WTC11 (cell line): ENCODE data around the gene SLC25A17. TPM values are rescaled to one million over a fixed set of nuclear protein-coding genes. Genes with fewer than 3 reads are reported as not detected.
"Not testable (repeated sequence)": the region's sequence is repeated elsewhere in the genome, so short reads cannot be mapped to it uniquely, and the experiment has no call there.

Experiments used
- ATAC-seq: fragments of 200-7000 bp; cut with Tn5 transposase; 2 replicates; pipeline ENCODE4 v1.10.0; 2021; ENCODE audit warnings: mild to moderate bottlenecking, moderate library complexity
- CTCF ChIA-PET: fragments of 300-600 bp; sonication (Branson Sonifier 250); formaldehyde crosslinking; loops from one replicate; lab custom pipeline; 2021; ENCODE audit warnings: antibody characterized with exemption; lab: Charles Lee
- POLR2A ChIA-PET: fragments of 350-600 bp; sonication (Branson Sonifier 250); formaldehyde crosslinking; loops from one replicate; lab custom pipeline; 2021; ENCODE audit warnings: antibody characterized with exemption; lab: Charles Lee
- DNase-seq: peaks from one replicate; pipeline ENCODE4 v3.0.0; 2021; ENCODE audit warnings: low spot score
- H3K27ac Mint-ChIP-seq: 2 replicates; pipeline ENCODE4 v1.8.0; 2021; ENCODE audit warnings: mixed read lengths
- H3K27me3 Mint-ChIP-seq: 2 replicates; pipeline ENCODE4 v1.8.0; 2021; ENCODE audit warnings: low read depth, mild to moderate bottlenecking, moderate library complexity, mixed read lengths
- H3K36me3 Mint-ChIP-seq: 2 replicates; pipeline ENCODE4 v1.8.0; 2021; ENCODE audit warnings: mixed read lengths
- H3K4me1 Mint-ChIP-seq: 2 replicates; pipeline ENCODE4 v1.8.0; 2022; ENCODE audit warnings: mixed read lengths
- H3K4me3 Mint-ChIP-seq: 2 replicates; pipeline ENCODE4 v1.8.0; 2021; ENCODE audit warnings: mild to moderate bottlenecking, moderate library complexity, mixed read lengths
- H3K9me3 Mint-ChIP-seq: 2 replicates; pipeline ENCODE4 v1.8.0; 2021; ENCODE audit warnings: mixed read lengths
- ZNF121 ChIP-seq: sonication (generic); formaldehyde crosslinking; IDR thresholded peaks from 2 replicates; pipeline ENCODE4 v1.8.0; 2023; ENCODE audit warnings: missing genetic modification reagents
- microRNA-seq: library from miRNA; unstranded; fragments of <30 nt; microRNA quantifications from one replicate; pipeline ENCODE4 v1.2.0, GENCODE V29; 2022; ENCODE audit warnings: borderline number of aligned reads
- total RNA-seq: library from RNA; stranded (reverse); gene quantifications from 3 replicates; pipeline ENCODE4 v1.2.3, GENCODE V29; 2021

SLC25A17 gene
- total RNA-seq, 1 experiment from 2014 or later, result 29.6 TPM

DNA sequence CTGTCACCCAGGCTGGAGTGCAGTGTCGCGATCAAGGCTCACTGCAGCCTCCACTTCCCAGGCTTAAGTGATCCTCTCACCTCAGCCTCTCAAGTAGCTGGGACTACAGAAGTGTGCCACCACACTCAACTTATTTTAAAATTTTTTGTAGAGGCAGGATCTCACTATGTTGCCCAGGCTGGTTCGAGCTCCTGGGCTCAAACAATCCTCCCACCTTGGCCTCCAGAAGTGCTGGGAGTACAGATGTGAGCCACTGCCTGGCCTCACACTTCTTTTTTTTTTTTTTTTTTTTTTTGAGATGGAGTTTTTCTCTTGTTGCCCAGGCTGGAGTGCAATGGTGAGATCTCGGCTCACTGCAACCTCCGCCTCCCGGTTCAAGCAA is 99.0 kb downstream of the SLC25A17 start:
- H3K36me3 Mint-ChIP-seq, H3K27me3 Mint-ChIP-seq, H3K9me3 Mint-ChIP-seq, ATAC-seq, H3K27ac Mint-ChIP-seq, H3K4me3 Mint-ChIP-seq, DNase-seq: not testable (repeated sequence)
- POLR2A ChIA-PET, result interaction anchor here (0.6 kb wide), 1 partner anchor 163 kb away, joined by 4 read pairs; no protein-coding TSS in a partner anchor
- TF ChIP-seq ZNF121, result peak; percentile 59
- CTCF ChIA-PET, result interaction anchor here (0.8 to 0.9 kb wide), 2 partner anchors 37 to 40 kb away, joined by 3 read pairs; no protein-coding TSS in a partner anchor
- peaks cover 38% of the 10 kb centered on the region for H3K4me1 Mint-ChIP-seq

Small RNA genes lying within 50 kb of the gene (microRNA-seq; reads per million reads assigned to microRNA genes)
- 2.1 reads per million for gene MIR4766

Other genes with a start within 250 kb of the SLC25A17 start
- 39.7 to 49.8 TPM (median 48.4 TPM) in 3 replicates for gene MRTFA, start 182.6 kb downstream of the SLC25A17 start, total RNA-seq
- 0.57 to 1.0 TPM (median 0.69 TPM) in 3 replicates for gene MCHR1, start 139.9 kb downstream of the SLC25A17 start, total RNA-seq
- 289 to 303 TPM (median 291 TPM) in 3 replicates for gene ST13, start 37.3 kb upstream of the SLC25A17 start, total RNA-seq
- gene XPNPEP3, start 37.8 kb upstream of the SLC25A17 start, total RNA-seq, result 25.9 to 28.2 TPM (median 27.5 TPM) in 3 replicates
- not detected in 3 replicates for gene DNAJB7, start 42.8 kb upstream of the SLC25A17 start, total RNA-seq
- 68.2 to 70.8 TPM (median 70.3 TPM) in 3 replicates for gene RBX1, start 132.0 kb upstream of the SLC25A17 start, total RNA-seq